ENCODE data around the gene ZER1. TPM values are rescaled to one million over a fixed set of nuclear protein-coding genes. Genes with fewer than 3 reads are reported as not detected.

Gene ZER1
- total RNA-seq, 2 donors from 2014 or later, result 33.0 to 33.8 TPM

DNA sequence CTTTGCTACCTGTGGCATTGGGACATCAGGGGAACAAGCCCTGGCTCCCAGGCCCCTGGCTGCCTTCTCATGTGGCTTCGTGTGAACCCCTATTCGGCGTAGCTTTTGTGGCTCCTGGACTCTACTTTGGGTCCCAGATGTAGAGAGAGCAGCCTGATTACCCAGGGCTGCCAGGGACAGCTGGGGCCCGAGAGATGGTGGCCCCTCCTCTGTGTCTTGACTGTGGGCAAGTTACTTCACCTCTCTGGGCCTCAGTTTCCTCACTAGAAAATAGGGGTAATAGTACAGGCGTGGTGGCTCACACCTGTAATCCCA, 67.4 kb downstream of the ZER1 start:
- H3K27me3 Mint-ChIP-seq (ENCODE audit: insufficient read depth), result no peaks in the 10 kb centered on the region
- H3K9ac ChIP-seq (ENCODE audit: extremely low read depth, low read length, poor library complexity, severe bottlenecking), result no peak overlapping the region
- H3K27ac Mint-ChIP-seq, result no peak overlapping the region
- no peaks in the 10 kb centered on the region for H3K27me3 ChIP-seq (ENCODE audit: control insufficient read depth, insufficient read depth, low read length, poor library complexity, severe bottlenecking)
- peaks cover 6% of the 10 kb centered on the region for H3K36me3 Mint-ChIP-seq (ENCODE audit: low read depth)
- H3K4me1 ChIP-seq (ENCODE audit: control insufficient read depth, insufficient read depth, low read length), result peaks cover 4% of the 10 kb centered on the region
- peak; percentile 30 for DNase-seq
- peaks cover 10% of the 10 kb centered on the region for H3K36me3 ChIP-seq (ENCODE audit: control insufficient read depth, insufficient read depth, low read length)
- H3K9me3 ChIP-seq (ENCODE audit: control insufficient read depth, low read length), result no peaks in the 10 kb centered on the region
- no peaks in the 10 kb centered on the region for H3K9me3 Mint-ChIP-seq
- peak overlapping the region; percentile 78 for H3K4me3 Mint-ChIP-seq
- H3K4me3 ChIP-seq (ENCODE audit: low read length), result no peak overlapping the region
- TF ChIP-seq, protein P1, sequence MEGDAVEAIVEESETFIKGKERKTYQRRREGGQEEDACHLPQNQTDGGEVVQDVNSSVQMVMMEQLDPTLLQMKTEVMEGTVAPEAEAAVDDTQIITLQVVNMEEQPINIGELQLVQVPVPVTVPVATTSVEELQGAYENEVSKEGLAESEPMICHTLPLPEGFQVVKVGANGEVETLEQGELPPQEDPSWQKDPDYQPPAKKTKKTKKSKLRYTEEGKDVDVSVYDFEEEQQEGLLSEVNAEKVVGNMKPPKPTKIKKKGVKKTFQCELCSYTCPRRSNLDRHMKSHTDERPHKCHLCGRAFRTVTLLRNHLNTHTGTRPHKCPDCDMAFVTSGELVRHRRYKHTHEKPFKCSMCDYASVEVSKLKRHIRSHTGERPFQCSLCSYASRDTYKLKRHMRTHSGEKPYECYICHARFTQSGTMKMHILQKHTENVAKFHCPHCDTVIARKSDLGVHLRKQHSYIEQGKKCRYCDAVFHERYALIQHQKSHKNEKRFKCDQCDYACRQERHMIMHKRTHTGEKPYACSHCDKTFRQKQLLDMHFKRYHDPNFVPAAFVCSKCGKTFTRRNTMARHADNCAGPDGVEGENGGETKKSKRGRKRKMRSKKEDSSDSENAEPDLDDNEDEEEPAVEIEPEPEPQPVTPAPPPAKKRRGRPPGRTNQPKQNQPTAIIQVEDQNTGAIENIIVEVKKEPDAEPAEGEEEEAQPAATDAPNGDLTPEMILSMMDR (conservative IDR thresholded peaks at IDR 0.05), result no peak
- H3K27ac ChIP-seq (ENCODE audit: low read depth, low read length), result no peak overlapping the region
- peaks cover 3% of the 10 kb centered on the region for H3K4me1 Mint-ChIP-seq
- WGBS, 2 experiments (ENCODE audit: insufficient coverage in 1 of 2, insufficient read length in 1 of 2), result 96 to 97% methylated on average over 5 of the region's 5 CpGs

DNA sequence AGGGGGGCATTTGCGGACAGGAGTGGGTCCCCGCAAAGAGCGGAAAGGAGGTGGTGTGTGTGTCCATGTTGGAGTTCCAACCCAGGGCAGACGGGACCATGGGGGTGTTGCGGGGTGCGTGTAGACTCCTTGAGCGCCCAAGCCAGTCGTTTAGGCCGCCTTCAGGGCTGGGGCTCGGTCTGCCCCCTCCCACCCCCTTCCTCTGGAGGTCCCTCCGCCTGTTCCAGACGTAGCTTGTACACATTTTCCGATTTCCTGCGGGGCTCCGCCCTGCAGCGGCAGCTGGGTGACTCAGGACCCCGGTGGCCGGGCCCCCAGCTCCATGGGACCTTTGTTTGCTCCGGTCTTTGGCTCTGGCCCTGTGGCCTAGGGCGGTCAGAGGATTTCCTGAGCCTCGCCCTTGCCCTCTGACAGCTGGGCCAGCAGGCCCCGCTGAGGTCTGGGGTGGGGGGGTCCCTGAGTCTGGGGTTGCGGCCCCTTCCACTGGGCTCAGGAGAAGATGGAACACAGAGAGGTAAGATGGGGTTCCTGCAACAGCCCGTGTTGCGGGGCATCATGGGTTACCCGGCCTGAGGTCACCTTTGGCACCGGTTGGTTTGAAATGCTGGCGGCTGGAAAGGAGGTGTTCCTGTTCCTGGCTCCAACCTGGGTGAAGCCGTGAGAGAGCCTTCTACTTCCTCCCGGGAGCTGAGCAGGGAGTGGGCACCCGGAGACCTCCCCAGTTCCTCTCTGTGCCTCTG, 67.9 kb downstream of the ZER1 start:
- Histone ChIP-seq H3K27ac (ENCODE audit: low read depth, low read length) (no peak overlapping the region), H3K4me3 (ENCODE audit: low read length) (peak overlapping the region; percentile 86), H3K9me3 (ENCODE audit: control insufficient read depth, low read length) (no peaks in the 10 kb centered on the region), H3K4me1 (ENCODE audit: control insufficient read depth, insufficient read depth, low read length) (peaks cover 4% of the 10 kb centered on the region), H3K36me3 (ENCODE audit: control insufficient read depth, insufficient read depth, low read length) (peaks cover 10% of the 10 kb centered on the region), H3K27me3 (ENCODE audit: control insufficient read depth, insufficient read depth, low read length, poor library complexity, severe bottlenecking) (no peaks in the 10 kb centered on the region), H3K9ac (ENCODE audit: extremely low read depth, low read length, poor library complexity, severe bottlenecking) (peak overlapping the region; percentile 77)
- Mint-ChIP-seq H3K27me3 (ENCODE audit: insufficient read depth) (no peaks in the 10 kb centered on the region), H3K36me3 (ENCODE audit: low read depth) (peaks cover 5% of the 10 kb centered on the region), H3K4me1 (peaks cover 3% of the 10 kb centered on the region), H3K27ac (peak overlapping the region; percentile 87), H3K4me3 (peak overlapping the region; percentile 78), H3K9me3 (no peaks in the 10 kb centered on the region)
- 85 to 94% methylated on average over 23 to 31 of the region's 31 CpGs for WGBS, 2 experiments (ENCODE audit: insufficient coverage in 1 of 2, insufficient read length in 1 of 2)
- no peak for DNase-seq
- TF ChIP-seq, protein P1 (conservative IDR thresholded peaks at IDR 0.05), result no peak

DNA sequence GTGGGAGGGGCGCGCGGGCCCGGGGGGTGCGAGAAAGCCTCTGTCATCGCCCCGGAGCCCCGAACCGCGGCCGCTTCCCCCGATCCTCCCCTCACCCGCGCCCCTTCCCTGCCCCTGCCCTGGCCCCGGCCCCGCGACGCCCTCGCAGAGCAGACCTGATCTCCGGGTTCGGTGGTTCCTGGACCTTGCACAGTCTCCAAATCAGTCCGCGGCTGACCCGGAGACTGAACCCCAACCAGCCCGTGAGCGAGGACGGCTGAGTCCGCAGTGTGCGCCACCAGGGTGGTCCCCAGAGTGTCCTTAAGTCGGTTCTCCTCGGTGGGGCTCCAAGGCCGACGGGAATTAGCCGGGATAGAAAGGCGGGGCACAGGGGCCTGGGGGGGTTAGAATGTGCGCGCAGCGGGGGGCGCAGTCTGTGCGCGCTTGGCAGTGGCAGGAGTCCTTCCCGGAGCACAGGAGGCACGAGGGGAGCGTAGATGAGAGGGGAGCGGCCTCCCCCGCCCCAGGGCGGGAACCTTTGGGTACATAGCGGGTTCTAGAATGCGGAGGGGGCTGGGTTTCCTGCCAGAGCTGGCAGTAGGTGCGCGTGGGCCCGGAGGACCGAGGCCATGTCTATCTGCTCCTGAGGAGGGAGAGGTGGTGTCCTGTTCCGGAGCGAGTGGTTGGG, 68.6 kb downstream of the ZER1 start:
- Mint-ChIP-seq H3K27ac (peak overlapping the region; percentile 87), H3K4me1 (peaks cover 3% of the 10 kb centered on the region), H3K36me3 (ENCODE audit: low read depth) (no peaks in the 10 kb centered on the region), H3K4me3 (peak overlapping the region; percentile 78), H3K27me3 (ENCODE audit: insufficient read depth) (no peaks in the 10 kb centered on the region), H3K9me3 (no peaks in the 10 kb centered on the region)
- peak overlapping the region; percentile 77 for H3K9ac ChIP-seq (ENCODE audit: extremely low read depth, low read length, poor library complexity, severe bottlenecking)
- WGBS, 2 experiments (ENCODE audit: insufficient coverage in 1 of 2, insufficient read length in 1 of 2), result 6% methylated on average over 10 to 55 of the region's 55 CpGs
- DNase-seq, result peak; percentile 88
- no peaks in the 10 kb centered on the region for H3K9me3 ChIP-seq (ENCODE audit: control insufficient read depth, low read length)
- H3K4me1 ChIP-seq (ENCODE audit: control insufficient read depth, insufficient read depth, low read length), result peaks cover 4% of the 10 kb centered on the region
- TF ChIP-seq, protein P1 (conservative IDR thresholded peaks at IDR 0.05), result no peak
- H3K27ac ChIP-seq (ENCODE audit: low read depth, low read length), result no peak overlapping the region
- H3K27me3 ChIP-seq (ENCODE audit: control insufficient read depth, insufficient read depth, low read length, poor library complexity, severe bottlenecking), result no peaks in the 10 kb centered on the region
- H3K36me3 ChIP-seq (ENCODE audit: control insufficient read depth, insufficient read depth, low read length), result peaks cover 10% of the 10 kb centered on the region
- H3K4me3 ChIP-seq (ENCODE audit: low read length), result peak overlapping the region; percentile 86

Data from endodermal cell (in vitro differentiated cells).